K562 (cell line): ENCODE data around the gene LRRC4C. TPM values are rescaled to one million over a fixed set of nuclear protein-coding genes. Genes with fewer than 3 reads are reported as not detected.
"Not testable (repeated sequence)": the region's sequence is repeated elsewhere in the genome, so short reads cannot be mapped to it uniquely, and the experiment has no call there.

Source experiments
- ATAC-seq: fragments of 200-7000 bp; cut with Tn5 transposase; 3 replicates; pipeline ENCODE4 v1.9.1; 2020; ENCODE audit warnings: moderate library complexity
- BruUV-seq: library from RNA; stranded (reverse); fragments of 400-500 nt; replicated peaks from 2 replicates; lab custom pipeline; 2021; lab: Mats Ljungman, UMichigan
- CTCF ChIA-PET: fragments of 300-600 bp; formaldehyde crosslinking; extraction: SDS; loops from one replicate; lab custom pipeline; 2021; ENCODE audit warnings: low intra/inter-chr PET ratio; lab: Yijun Ruan, JAX
- POLR2A ChIA-PET: fragments of 300-600, 350-650 bp; sonication (Branson Sonifier 250); formaldehyde crosslinking; extraction: SDS; loops from one replicate; lab custom pipeline; 2021; ENCODE audit warnings: antibody characterized with exemption, inconsistent platforms; lab: Yijun Ruan, JAX
- DNase-seq, 4 experiments: peaks; one replicate each; pipeline versions ENCODE4 v3.0.0 to v3.0.0-alpha.2; 2011 to 2018; ENCODE audit warnings: low spot score in 3 of 4, mixed read lengths in 3 of 4; ENCODE audit errors: extremely low read depth in 1 of 4
- FAIRE-seq: peaks from 2 replicates; lab custom pipeline; 2011; peaks lifted over from hg19 to GRCh38; lab: Jason Lieb, UNC
- H2AFZ ChIP-seq: 2 replicates; pipeline ENCODE4 v1.6.0; 2011; ENCODE audit warnings: low read depth, low read length, control low read depth, inconsistent platforms
- H3K27ac ChIP-seq: fragments of 200-600 bp; 3 replicates; pipeline ENCODE4 v1.8.0; 2011; ENCODE audit warnings: low read depth, mild to moderate bottlenecking, control low read depth, inconsistent platforms, low read length, moderate library complexity, mixed read lengths; ENCODE audit errors: extremely low read depth
- H3K27me3 ChIP-seq, 2 experiments: fragments of 300-600 bp in 1 of 2; 2 replicates in 1 of 2; 3 replicates in 1 of 2; pipeline versions ENCODE4 v1.6.0 to v1.8.0; 2011; ENCODE audit warnings: inconsistent platforms in 2 of 2, low read length in 2 of 2, mild to moderate bottlenecking in 1 of 2, mixed read lengths in 1 of 2, moderate library complexity in 1 of 2; ENCODE audit not compliant: control insufficient read depth in 2 of 2, insufficient read depth in 2 of 2
- H3K36me3 ChIP-seq: fragments of 300-600 bp; 3 replicates; pipeline ENCODE4 v1.8.0; 2011; ENCODE audit warnings: mild to moderate bottlenecking, low read length, inconsistent platforms; ENCODE audit not compliant: control insufficient read depth, insufficient read depth
- H3K4me1 ChIP-seq, 2 experiments: fragments of 200-600 bp in 1 of 2; replicated peaks in 1 of 2; 2 replicates in 1 of 2; 3 replicates in 1 of 2; pipeline versions ENCODE4 v1.5.1 to v1.8.0; 2011; ENCODE audit warnings: inconsistent platforms in 2 of 2, low read length in 2 of 2, mild to moderate bottlenecking in 1 of 2, mixed read lengths in 1 of 2, moderate library complexity in 1 of 2; ENCODE audit not compliant: control insufficient read depth in 2 of 2, insufficient read depth in 2 of 2
- H3K4me2 ChIP-seq: 2 replicates; pipeline ENCODE4 v1.6.1; 2011; ENCODE audit warnings: low read length, control low read depth, inconsistent platforms, mixed read lengths; ENCODE audit not compliant: insufficient read depth
- H3K4me3 ChIP-seq: fragments of 200-600 bp; sonication (generic), shearing (Covaris generic); 2 replicates; pipeline ENCODE4 v1.5.1; 2016; ENCODE audit warnings: control low read depth, inconsistent platforms
- H3K79me2 ChIP-seq: fragments of 200-600 bp; 3 replicates; pipeline ENCODE4 v1.8.0; 2011; ENCODE audit warnings: low read length, inconsistent platforms; ENCODE audit not compliant: control insufficient read depth, insufficient read depth
- H3K9ac ChIP-seq, 2 experiments: 2 replicates each; pipeline versions ENCODE4 v1.6.0 to v1.6.1; 2011; ENCODE audit warnings: low read depth in 2 of 2, low read length in 2 of 2, control low read depth in 1 of 2, inconsistent platforms in 1 of 2, mild to moderate bottlenecking in 1 of 2, mixed read lengths in 1 of 2; ENCODE audit not compliant: insufficient read depth in 1 of 2
- H3K9me1 ChIP-seq: one replicate; pipeline ENCODE4 v1.6.0; 2011; ENCODE audit warnings: inconsistent platforms, mild to moderate bottlenecking, low read length, moderate library complexity; ENCODE audit not compliant: control insufficient read depth, insufficient read depth
- H3K9me3 ChIP-seq: replicated peaks from 2 replicates; pipeline ENCODE4 v1.5.1; 2011; ENCODE audit warnings: low read depth, low read length, inconsistent platforms; ENCODE audit not compliant: control insufficient read depth, insufficient read depth
- H4K20me1 ChIP-seq: replicated peaks from 2 replicates; pipeline ENCODE4 v1.6.1; 2011; ENCODE audit warnings: low read length, inconsistent platforms, mixed read lengths; ENCODE audit not compliant: control insufficient read depth, insufficient read depth
- ARNT ChIP-seq, 2 experiments: fragments of 450-650 bp; IDR thresholded peaks; 2 replicates each; pipeline ENCODE4 v1.6.1; 2016; ENCODE audit warnings: mild to moderate bottlenecking in 1 of 2
- FOXP1 ChIP-seq: sonication (generic); formaldehyde crosslinking; IDR thresholded peaks from 2 replicates; pipeline ENCODE4 v1.8.0; 2022; ENCODE audit warnings: mild to moderate bottlenecking, missing genetic modification reagents
- POLR2AphosphoS2 ChIP-seq: IDR thresholded peaks from 2 replicates; pipeline ENCODE4 v1.6.1; 2012; ENCODE audit warnings: low read length, improper control_type of control experiment
- WGBS: fragments of 100-300 bp; shearing (Covaris generic); methylation state at CpG from one replicate; pipeline ENCODE4 v1.1.6; 2016; ENCODE audit warnings: low coverage, mixed read lengths; ENCODE audit not compliant: insufficient coverage; ENCODE audit errors: missing lambda C conversion rate; 5-methylcytosine and 5-hydroxymethylcytosine counted together
- in situ Hi-C: fragments of 300-500 bp; cut with MboI; formaldehyde crosslinking; loops from 4 replicates; pipeline ENCODE4 v1.15.0; 2018; ENCODE audit warnings: inconsistent platforms, mixed read lengths
- intact Hi-C: fragments of 100-400 bp; cut with micrococcal nuclease; formaldehyde crosslinking; loops from 2 replicates; pipeline ENCODE4 v1.14.2; 2022
- polyA plus RNA-seq, 8 experiments: library from polyadenylated mRNA; depleted of rRNA in 4 of 8; stranded (reverse) in 5 of 8; unstranded in 3 of 8; fragments of >200 nt; fragmentation: Nextera tagmentation in 2 of 8; fragmentation: Illumina TruSeq in 1 of 8; extraction: Ambion mirVana in 2 of 8; extraction: Trizol in 1 of 8; gene quantifications; 2 replicates each; pipeline versions ENCODE4 v1.2.1 to v1.2.3, GENCODE V29; 2011 to 2014; ENCODE audit warnings: inconsistent platforms in 1 of 8, missing spikeins in 1 of 8
- total RNA-seq, 7 experiments: library from RNA; depleted of rRNA in 6 of 7; stranded (reverse); fragments of >200 nt in 6 of 7; fragmentation: Illumina TruSeq in 2 of 7; extraction: Trizol in 2 of 7; gene quantifications; 2 replicates each; pipeline versions ENCODE4 v1.2.1 to v1.2.3, GENCODE V29; 2011 to 2021; ENCODE audit warnings: low replicate concordance in 1 of 7
- TF ChIP-seq, protein P1 (sequence below), 2 experiments: IDR thresholded peaks in 1 of 2; conservative IDR thresholded peaks in 1 of 2; 2 replicates each; pipeline ENCODE4 v1.6.1; 2016; ENCODE audit warnings: low read depth in 2 of 2, mild to moderate bottlenecking in 1 of 2, missing compliant biosample characterization in 1 of 2, missing genetic modification characterization in 1 of 2, moderate library complexity in 1 of 2
- TF ChIP-seq, protein P2 (sequence below), 2 experiments: IDR thresholded peaks; 2 replicates each; pipeline ENCODE4 v1.6.1; 2012; ENCODE audit warnings: improper control_type of control experiment in 2 of 2, low read depth in 2 of 2, low read length in 2 of 2, borderline replicate concordance in 1 of 2
- TF ChIP-seq, protein P3 (sequence below): fragments of 450-650 bp; IDR thresholded peaks from 2 replicates; pipeline ENCODE4 v1.6.1; 2017; ENCODE audit warnings: mild to moderate bottlenecking, moderate library complexity

The LRRC4C gene
- total and polyA plus RNA-seq, 9 of the 15 experiments (the other 6 are each of a cell fraction or from before 2014, with no cell fraction given): not detected

DNA sequence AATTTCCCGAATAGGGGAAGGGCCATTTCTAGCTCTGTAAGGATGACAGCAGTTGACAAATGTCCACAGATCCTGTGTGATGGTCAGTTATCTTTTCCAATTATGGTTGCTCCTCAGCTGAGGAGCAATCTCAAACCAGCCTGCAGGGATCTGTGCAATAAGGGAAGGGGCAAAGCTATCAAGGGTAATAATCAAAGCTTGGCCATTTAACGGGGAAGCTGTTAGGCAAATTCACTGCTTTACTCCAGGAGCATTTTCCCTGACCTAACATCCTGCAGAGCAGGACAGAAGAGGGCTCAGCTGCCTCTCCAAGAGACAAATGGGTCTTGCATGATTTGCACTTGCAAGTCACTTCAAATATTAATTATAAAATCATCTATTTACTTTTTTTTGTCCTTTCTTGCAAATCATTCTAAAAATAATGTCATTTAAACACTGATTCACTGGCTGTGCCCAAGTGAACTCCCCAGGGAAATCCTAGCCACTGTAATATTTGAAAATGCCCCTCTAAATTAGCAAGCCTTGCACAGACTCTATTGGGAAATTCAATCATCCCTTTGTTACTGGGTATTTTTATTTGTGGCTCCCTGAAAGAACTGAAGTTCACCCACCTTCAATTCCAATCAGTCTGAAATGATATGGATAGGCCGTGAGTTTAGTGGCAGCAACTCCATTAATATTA lies 1256.7 kb downstream of the LRRC4C start (continued):
- TF ChIP-seq, protein P1, sequence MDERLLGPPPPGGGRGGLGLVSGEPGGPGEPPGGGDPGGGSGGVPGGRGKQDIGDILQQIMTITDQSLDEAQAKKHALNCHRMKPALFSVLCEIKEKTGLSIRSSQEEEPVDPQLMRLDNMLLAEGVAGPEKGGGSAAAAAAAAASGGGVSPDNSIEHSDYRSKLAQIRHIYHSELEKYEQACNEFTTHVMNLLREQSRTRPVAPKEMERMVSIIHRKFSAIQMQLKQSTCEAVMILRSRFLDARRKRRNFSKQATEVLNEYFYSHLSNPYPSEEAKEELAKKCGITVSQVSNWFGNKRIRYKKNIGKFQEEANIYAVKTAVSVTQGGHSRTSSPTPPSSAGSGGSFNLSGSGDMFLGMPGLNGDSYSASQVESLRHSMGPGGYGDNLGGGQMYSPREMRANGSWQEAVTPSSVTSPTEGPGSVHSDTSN (CRISPR knock-in tag; IDR thresholded peaks at IDR 0.05; ENCODE audit: low read depth): no peak
- TF ChIP-seq, protein P1 (tag; conservative IDR thresholded peaks at IDR 0.05; ENCODE audit: low read depth): no peak
- TF ChIP-seq, protein P2, sequence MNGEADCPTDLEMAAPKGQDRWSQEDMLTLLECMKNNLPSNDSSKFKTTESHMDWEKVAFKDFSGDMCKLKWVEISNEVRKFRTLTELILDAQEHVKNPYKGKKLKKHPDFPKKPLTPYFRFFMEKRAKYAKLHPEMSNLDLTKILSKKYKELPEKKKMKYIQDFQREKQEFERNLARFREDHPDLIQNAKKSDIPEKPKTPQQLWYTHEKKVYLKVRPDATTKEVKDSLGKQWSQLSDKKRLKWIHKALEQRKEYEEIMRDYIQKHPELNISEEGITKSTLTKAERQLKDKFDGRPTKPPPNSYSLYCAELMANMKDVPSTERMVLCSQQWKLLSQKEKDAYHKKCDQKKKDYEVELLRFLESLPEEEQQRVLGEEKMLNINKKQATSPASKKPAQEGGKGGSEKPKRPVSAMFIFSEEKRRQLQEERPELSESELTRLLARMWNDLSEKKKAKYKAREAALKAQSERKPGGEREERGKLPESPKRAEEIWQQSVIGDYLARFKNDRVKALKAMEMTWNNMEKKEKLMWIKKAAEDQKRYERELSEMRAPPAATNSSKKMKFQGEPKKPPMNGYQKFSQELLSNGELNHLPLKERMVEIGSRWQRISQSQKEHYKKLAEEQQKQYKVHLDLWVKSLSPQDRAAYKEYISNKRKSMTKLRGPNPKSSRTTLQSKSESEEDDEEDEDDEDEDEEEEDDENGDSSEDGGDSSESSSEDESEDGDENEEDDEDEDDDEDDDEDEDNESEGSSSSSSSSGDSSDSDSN (IDR thresholded peaks at IDR 0.05; ENCODE audit: borderline replicate concordance in 1 of 2, low read depth in 2 of 2, low read length in 2 of 2): no peak
- TF ChIP-seq, protein P3, sequence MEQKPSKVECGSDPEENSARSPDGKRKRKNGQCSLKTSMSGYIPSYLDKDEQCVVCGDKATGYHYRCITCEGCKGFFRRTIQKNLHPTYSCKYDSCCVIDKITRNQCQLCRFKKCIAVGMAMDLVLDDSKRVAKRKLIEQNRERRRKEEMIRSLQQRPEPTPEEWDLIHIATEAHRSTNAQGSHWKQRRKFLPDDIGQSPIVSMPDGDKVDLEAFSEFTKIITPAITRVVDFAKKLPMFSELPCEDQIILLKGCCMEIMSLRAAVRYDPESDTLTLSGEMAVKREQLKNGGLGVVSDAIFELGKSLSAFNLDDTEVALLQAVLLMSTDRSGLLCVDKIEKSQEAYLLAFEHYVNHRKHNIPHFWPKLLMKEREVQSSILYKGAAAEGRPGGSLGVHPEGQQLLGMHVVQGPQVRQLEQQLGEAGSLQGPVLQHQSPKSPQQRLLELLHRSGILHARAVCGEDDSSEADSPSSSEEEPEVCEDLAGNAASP: no peak
- TF ChIP-seq ARNT (IDR thresholded peaks at IDR 0.05) (no peak), POLR2AphosphoS2 (no peak), FOXP1 (CRISPR knock-in tag) (no peak)

DNA sequence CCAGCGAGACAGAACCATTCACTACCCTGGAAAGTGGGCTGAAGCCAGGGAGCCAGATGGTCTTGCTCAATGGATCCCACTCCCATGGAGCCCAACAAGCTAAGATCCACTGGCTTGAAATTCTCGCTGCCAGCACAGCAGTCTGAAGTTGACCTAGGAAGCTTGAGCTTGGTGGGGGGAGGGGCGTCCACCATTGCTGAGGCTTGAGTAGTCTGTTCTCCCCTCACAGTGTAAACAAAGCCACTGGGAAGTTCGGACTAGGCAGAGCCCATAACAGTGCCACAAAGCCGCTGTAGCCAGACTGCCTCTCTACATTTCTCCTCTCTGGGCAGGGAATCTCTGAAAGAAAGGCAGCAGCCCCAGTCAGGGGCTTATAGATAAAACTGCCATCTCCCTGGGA lies 1266.9 kb downstream of the LRRC4C start:
- DNase-seq, intact Hi-C loops, H3K27ac ChIP-seq, H2AFZ ChIP-seq, H3K9ac ChIP-seq, H3K4me1 ChIP-seq, H3K79me2 ChIP-seq, CTCF ChIA-PET, H3K9me3 ChIP-seq, FAIRE-seq, in situ Hi-C loops, H3K27me3 ChIP-seq, H3K36me3 ChIP-seq, H4K20me1 ChIP-seq, ATAC-seq, H3K4me2 ChIP-seq, BruUV-seq, H3K4me3 ChIP-seq, H3K9me1 ChIP-seq: not testable (repeated sequence)
- WGBS: 0% methylated on average over 5 of the region's 5 CpGs
- POLR2A ChIA-PET: interaction anchor here (0.6 kb wide), 1 partner anchor 1845 kb away, joined by 3 read pairs; no protein-coding TSS in a partner anchor
